ENCODE measurements around the gene CD302. TPM values are rescaled to one million over a fixed set of nuclear protein-coding genes. Genes with fewer than 3 reads are reported as not detected.

CD302 gene
- 3.6 and 3.9 TPM in 2 replicates for total RNA-seq
- long read RNA-seq, partial matches to known transcripts, result 2 of 6 reads
- long read RNA-seq, other reads (novel, unspliced or antisense), result 1 of 6 reads

GRCh38 chr2:159797543-159798375 is at the start of gene CD302:
CD302 (minus strand) TSS chr2:159798208; CDS start chr2:159798198, 10 bp downstream.
- Mint-ChIP-seq H3K4me3 (ENCODE audit: low read depth) (peak within 1 kb of the TSS; percentile 82), H3K4me1 (ENCODE audit: low read depth) (peaks cover 19% of the 10 kb centered on the region), H3K9me3 (ENCODE audit: low read depth) (no peaks in the 10 kb centered on the region), H3K27me3 (peaks cover 37% of the 10 kb centered on the region), H3K27ac (peak within 1 kb of the TSS; percentile 71), H3K36me3 (ENCODE audit: insufficient read depth) (no peaks in the 10 kb centered on the region)
- TF ChIP-seq CTCF (IDR thresholded peaks at IDR 0.05; ENCODE audit: unreplicated experiment), result no peak
- peak; percentile 50 for DNase-seq (ENCODE audit: low spot score, unreplicated experiment)

DNA sequence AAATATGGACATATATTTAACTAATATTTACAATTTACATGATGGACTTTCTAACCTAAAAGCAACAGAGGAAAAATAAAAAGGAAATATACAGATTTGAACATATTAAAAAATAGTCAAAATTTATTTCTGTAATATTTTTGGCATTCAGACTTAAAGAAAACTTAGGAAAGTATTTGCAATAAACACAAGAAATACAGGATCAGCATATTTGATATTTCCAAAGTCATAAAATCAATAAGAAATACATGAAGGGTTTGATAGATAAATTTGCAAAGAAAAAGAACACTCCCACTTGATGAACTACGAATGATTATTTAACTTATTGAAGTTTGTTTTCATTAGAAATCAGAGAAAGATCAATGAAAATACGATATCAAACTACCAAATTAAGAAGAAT is 48.6 kb upstream of the CD302 start:
- no peak overlapping the region for H3K27ac Mint-ChIP-seq
- H3K36me3 Mint-ChIP-seq (ENCODE audit: insufficient read depth), result no peaks in the 10 kb centered on the region
- no peak overlapping the region for H3K4me3 Mint-ChIP-seq (ENCODE audit: low read depth)
- no peaks in the 10 kb centered on the region for H3K9me3 Mint-ChIP-seq (ENCODE audit: low read depth)
- no peak for TF ChIP-seq CTCF (IDR thresholded peaks at IDR 0.05; ENCODE audit: unreplicated experiment)
- H3K4me1 Mint-ChIP-seq (ENCODE audit: low read depth), result no peaks in the 10 kb centered on the region
- no peaks in the 10 kb centered on the region for H3K27me3 Mint-ChIP-seq
- no peak for DNase-seq (ENCODE audit: low spot score, unreplicated experiment)

- Mint-ChIP-seq H3K27ac (no peak overlapping the region), H3K27me3 (no peaks in the 10 kb centered on the region), H3K9me3 (ENCODE audit: low read depth) (no peaks in the 10 kb centered on the region), H3K4me1 (ENCODE audit: low read depth) (no peaks in the 10 kb centered on the region), H3K36me3 (ENCODE audit: insufficient read depth) (no peaks in the 10 kb centered on the region), H3K4me3 (ENCODE audit: low read depth) (no peak overlapping the region)
- no peak for DNase-seq (ENCODE audit: low spot score, unreplicated experiment)
- no peak for TF ChIP-seq CTCF (IDR thresholded peaks at IDR 0.05; ENCODE audit: unreplicated experiment)
Observed at GRCh38 chr2:159840616-159841015, 42.6 kb upstream of the CD302 start.

DNA sequence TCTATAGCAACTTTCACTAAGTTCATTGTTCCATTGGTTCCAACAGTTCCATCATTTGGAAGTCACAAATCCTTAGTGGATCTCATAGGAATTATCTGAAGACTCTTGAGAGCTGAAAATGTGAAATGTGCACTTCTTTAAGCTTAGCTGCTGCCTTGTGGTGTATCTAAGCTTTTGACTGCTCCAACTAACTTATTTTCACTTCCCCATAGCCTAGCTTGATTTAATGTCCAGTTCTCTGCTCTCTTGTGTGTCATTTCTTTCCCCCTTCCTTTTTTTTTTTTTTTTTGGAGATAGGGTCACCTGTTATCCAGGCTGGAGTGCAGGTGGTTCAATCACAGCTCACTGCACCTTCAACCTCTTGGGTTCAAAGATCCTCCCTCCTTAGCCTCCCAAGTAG is 34.9 kb upstream of the CD302 start:
- Mint-ChIP-seq H3K4me1 (ENCODE audit: low read depth) (no peaks in the 10 kb centered on the region), H3K9me3 (ENCODE audit: low read depth) (no peaks in the 10 kb centered on the region), H3K27ac (no peak overlapping the region), H3K36me3 (ENCODE audit: insufficient read depth) (no peaks in the 10 kb centered on the region), H3K4me3 (ENCODE audit: low read depth) (no peak overlapping the region), H3K27me3 (no peaks in the 10 kb centered on the region)
- no peak for TF ChIP-seq CTCF (IDR thresholded peaks at IDR 0.05; ENCODE audit: unreplicated experiment)
- DNase-seq (ENCODE audit: low spot score, unreplicated experiment), result no peak

DNA sequence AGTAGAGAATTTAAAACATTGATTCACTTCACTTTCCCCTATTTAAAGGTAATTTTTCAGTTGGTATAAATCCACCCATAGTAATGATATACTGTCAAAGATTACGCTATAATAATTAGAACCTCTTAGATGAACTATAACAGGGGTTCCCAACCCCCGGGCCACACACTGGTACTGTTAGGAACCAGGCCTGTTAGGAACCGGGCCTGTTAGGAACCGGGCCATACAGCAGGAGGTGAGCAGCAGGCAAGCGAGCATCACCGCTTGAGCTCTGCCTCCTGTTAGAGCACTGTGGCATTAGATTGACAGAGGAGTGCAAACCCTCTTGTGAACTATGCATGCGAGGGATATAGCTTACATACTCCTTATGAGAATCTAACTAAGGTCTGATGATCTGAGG is 34.0 kb upstream of the CD302 start:
- TF ChIP-seq CTCF (IDR thresholded peaks at IDR 0.05; ENCODE audit: unreplicated experiment), result no peak
- no peak for DNase-seq (ENCODE audit: low spot score, unreplicated experiment)
- Mint-ChIP-seq H3K36me3 (ENCODE audit: insufficient read depth) (no peaks in the 10 kb centered on the region), H3K27me3 (no peaks in the 10 kb centered on the region), H3K9me3 (ENCODE audit: low read depth) (peaks cover 3% of the 10 kb centered on the region), H3K4me3 (ENCODE audit: low read depth) (no peak overlapping the region), H3K27ac (no peak overlapping the region), H3K4me1 (ENCODE audit: low read depth) (no peaks in the 10 kb centered on the region)
